AG04449 (cell line): ENCODE measurements around the gene CFAP97D2.
"Not testable (repeated sequence)": the region's sequence is repeated elsewhere in the genome, so short reads cannot be mapped to it uniquely, and the experiment has no call there.

Source experiments
- CTCF ChIA-PET: fragments of 350-600 bp; formaldehyde crosslinking; extraction: SDS; loops from one replicate; lab custom pipeline; 2021; ENCODE audit warnings: antibody characterized with exemption; lab: Yijun Ruan, JAX
- POLR2A ChIA-PET: fragments of 400-600, 350-600 bp; formaldehyde crosslinking; extraction: SDS; loops from one replicate; lab custom pipeline; 2020; ENCODE audit warnings: antibody characterized with exemption, inconsistent platforms; lab: Yijun Ruan, JAX
- DNase-seq: peaks from one replicate; pipeline ENCODE4 v3.0.0-alpha.2; 2010; ENCODE audit warnings: low read depth, low spot score
- H3K4me3 ChIP-seq: 2 replicates; pipeline ENCODE4 v1.5.1; 2011; ENCODE audit warnings: low read depth, mild to moderate bottlenecking, control low read depth, low read length
- TF ChIP-seq, protein P1 (sequence below): IDR thresholded peaks from one replicate; pipeline ENCODE4 v1.5.1; 2011; ENCODE audit warnings: mild to moderate bottlenecking, moderate library complexity, low read length, control low read depth, inconsistent platforms; ENCODE audit not compliant: insufficient read depth; ENCODE audit errors: missing control alignments

The CFAP97D2 gene

DNA sequence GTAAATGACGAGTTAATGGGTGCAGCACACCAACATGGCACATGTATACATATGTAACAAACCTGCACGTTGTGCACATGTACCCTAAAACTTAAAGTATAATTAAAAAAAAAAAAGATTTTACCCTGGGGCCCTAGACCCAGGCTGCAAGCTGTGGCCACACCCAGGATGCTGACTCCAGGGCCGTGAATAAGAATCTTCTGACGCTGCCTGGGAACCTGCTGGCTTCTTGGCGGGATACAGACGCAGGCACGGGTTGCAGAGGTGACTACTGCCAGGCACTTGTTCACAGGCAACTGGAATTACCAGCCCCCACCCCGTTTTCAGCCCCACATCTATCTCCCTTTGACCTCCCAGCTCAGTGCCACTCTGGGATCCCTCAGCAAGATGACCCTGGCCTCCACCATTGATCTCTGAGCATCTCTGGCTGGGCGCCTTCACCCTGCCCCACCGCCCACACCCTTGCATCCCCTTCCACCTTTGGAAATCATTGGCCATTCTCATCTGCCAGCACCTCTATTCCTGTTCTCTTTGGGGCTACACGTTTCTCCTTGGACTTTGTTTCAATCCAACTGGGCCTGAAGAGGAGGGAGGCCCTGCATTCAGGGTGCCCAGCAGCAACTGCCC lies 21.1 kb upstream of the CFAP97D2 start:
- TF ChIP-seq, protein P1, sequence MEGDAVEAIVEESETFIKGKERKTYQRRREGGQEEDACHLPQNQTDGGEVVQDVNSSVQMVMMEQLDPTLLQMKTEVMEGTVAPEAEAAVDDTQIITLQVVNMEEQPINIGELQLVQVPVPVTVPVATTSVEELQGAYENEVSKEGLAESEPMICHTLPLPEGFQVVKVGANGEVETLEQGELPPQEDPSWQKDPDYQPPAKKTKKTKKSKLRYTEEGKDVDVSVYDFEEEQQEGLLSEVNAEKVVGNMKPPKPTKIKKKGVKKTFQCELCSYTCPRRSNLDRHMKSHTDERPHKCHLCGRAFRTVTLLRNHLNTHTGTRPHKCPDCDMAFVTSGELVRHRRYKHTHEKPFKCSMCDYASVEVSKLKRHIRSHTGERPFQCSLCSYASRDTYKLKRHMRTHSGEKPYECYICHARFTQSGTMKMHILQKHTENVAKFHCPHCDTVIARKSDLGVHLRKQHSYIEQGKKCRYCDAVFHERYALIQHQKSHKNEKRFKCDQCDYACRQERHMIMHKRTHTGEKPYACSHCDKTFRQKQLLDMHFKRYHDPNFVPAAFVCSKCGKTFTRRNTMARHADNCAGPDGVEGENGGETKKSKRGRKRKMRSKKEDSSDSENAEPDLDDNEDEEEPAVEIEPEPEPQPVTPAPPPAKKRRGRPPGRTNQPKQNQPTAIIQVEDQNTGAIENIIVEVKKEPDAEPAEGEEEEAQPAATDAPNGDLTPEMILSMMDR: no peak
- no peak for DNase-seq
- CTCF ChIA-PET: no interaction called here

DNA sequence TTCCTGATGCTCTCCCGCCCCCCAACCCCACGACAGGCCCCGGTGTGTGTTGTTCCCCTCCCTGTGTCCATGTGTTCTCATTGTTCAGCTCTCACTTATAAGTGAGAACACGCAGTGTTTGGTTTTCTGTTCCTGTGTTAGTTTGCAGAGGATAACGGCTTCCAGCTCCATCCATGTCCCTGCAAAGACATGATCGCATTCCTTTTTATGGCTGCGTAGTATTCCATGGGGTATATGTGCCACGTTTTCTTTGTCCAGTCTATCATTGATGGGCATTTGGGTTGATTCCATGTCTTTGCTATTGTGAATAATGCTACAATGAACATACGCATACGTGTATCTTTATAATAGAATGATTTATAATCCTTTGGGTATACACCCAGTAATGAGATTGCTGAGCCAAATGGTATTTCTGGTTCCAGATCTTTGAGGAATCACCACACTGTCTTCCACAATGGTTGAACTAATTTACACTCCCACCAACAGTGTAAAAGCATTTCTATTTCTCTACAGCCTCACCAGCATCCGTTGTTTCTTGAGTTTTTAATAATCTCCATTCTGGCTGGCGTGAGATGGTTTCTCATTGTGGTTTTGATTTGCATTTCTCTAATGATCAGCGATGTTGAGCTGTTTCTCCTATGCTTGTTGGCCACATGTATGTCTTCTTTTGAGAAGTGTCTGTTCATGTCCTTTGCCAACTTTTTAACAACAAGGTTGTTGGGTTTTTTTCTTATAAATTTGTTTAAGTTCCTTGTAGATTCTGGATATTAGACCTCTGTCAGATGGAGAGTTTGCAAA lies 20.0 kb upstream of the CFAP97D2 start:
- CTCF ChIA-PET, POLR2A ChIA-PET, H3K4me3 ChIP-seq, DNase-seq: not testable (repeated sequence)

More for the DNA sequence above, 21.1 kb upstream of the CFAP97D2 start:
- POLR2A ChIA-PET: no interaction called here
- no peak overlapping the region for H3K4me3 ChIP-seq

DNA sequence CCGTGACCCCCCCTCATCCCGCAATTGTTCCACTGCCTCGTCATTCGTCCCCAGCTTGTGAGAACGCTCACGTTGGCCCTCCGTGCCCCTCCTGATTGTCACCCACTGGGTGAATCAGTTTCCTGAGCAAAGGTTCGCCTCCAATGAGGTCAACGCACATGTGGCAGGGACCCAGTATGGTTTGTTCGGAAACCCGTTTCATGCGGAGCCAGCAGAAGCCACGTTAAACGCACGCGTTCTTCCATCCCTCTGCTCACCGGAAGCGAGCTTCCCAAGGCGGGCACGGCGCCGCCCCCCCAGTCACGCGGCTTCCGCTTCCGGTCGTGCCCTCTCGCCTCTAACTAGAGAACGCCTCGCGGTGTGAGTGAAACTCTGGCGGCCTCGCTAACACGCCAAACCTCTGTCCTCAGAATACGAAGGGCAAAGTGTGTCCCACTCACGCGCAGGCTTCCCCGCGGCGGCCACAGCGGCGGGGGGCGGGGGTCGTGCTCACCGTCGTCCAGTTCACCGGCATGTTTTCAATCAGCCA lies 18.0 kb upstream of the CFAP97D2 start:
- CTCF ChIA-PET: interaction anchor here (1.0 kb wide), 1 partner anchor 9 kb away, joined by 3 read pairs; no protein-coding TSS in a partner anchor

DNA sequence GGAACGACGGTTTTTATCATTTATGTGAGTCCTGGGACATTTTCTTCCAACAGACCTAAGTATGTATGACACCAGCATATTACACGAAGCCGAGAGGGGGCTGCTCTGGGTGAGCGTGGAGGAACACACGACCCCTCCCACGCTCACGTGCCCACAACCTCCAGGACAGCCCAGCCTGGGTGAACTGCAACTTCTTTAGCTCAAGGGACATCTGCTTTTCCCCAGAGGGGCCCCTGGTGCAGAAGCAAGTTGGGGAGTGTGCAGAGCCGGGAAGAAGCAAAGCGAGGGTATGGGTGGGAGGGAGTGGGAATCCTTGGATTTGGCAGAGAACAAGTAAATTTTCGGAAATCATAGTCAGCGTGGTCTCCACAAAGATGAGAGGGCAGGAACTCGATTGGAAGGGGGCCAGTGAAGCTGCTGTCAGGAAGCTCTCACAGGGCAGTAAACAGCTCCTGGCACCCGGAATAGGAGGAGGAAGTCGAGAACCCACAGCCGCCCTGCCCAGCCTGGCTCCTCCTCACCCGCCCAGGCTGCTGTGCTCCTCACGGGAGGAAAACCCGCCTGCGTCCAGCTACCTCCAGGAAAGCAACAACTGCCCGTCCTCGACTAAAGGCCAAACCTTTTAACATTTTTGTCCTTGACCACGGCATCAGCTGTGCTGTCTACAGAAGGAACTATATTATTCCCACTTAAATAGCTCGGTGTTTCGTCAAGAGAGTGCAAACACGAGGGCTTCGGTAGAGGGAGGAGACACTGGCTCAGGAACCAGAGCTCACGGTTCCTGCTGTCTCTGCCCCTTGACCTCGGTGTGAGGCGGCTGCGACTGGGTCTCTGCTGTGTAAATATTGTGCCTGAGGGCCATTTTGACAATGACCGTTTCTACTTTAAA lies 17.2 kb upstream of the CFAP97D2 start:
- TF ChIP-seq, protein P1: no peak
- no peak for DNase-seq
- CTCF ChIA-PET: no interaction called here
- H3K4me3 ChIP-seq: no peak overlapping the region
- POLR2A ChIA-PET: no interaction called here

More for the DNA sequence above, 18.0 kb upstream of the CFAP97D2 start:
- TF ChIP-seq, protein P1: no peak
- H3K4me3 ChIP-seq: no peak overlapping the region
- POLR2A ChIA-PET: no interaction called here
- no peak for DNase-seq

DNA sequence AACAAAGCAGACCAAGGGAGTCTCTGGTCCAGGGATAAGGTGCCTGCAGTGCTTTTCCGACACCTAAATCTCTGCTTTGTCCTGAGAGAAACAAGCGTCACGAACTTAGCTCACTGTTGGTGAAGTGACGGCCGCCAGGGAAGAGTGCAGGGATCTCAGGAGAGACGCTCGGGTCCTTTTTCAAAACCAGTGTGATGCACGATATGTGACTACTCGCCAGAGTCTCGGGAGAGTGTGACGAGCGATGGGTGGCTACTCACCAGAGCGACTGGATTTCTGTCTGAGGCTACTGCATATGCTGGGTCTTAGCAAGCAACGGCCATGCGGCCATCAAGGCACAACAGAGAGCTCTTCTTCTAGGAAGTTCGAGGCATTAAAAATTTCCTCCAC lies 16.5 kb upstream of the CFAP97D2 start:
- TF ChIP-seq, protein P1: no peak
- ChIA-PET CTCF (interaction anchor here (0.8 kb wide), 1 partner anchor 217 kb away, joined by 3 read pairs; no protein-coding TSS in a partner anchor), POLR2A (no interaction called here)
- no peak for DNase-seq
- no peak overlapping the region for H3K4me3 ChIP-seq

DNA sequence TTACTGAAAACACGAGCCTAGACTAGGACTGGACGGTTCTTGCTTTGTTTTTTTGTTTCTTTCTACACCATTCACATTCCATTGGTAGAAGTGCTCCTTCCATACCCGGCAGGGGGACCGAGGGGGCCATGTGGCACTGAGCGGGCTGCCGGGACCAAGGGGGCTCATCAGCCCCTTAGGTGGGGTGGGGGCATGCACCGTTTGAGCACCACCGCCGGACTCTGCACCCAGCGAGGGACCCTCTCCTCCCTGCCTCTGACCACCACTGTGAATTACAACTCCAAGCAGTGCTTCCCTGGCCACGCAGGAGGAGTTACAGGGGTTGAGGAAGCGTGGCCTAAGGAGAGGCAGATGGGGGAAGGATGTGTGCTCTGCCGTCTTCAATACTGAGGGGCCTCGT lies 15.0 kb upstream of the CFAP97D2 start:
- DNase-seq: no peak
- CTCF ChIA-PET: no interaction called here
- POLR2A ChIA-PET: no interaction called here
- H3K4me3 ChIP-seq: no peak overlapping the region
- TF ChIP-seq, protein P1: no peak
